ENCODE results near the gene UBE2G1.

The UBE2G1 gene

DNA sequence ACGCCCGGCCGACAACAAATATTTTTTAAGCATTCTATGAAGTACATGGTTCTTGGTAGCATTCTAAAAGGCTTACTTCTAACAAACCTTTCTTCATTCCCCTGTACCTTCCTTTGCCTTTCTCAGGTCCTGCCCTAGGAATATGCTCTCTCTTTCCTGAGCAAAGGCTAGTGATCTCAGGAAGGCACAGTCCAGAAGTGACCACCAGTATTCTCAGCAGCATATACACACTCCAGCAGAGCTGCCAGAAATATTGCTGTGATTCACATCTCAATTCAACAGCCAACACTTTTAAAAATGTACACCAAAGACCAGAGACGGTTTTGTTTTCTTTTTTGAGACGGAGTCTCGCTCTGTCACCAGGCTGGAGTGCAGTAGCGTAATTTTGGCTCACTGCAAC is 61.3 kb downstream of the UBE2G1 start:
- TF ChIP-seq TAF1 (IDR thresholded peaks at IDR 0.05; ENCODE audit: borderline replicate concordance, insufficient read depth, low read length), result no peak
- no peak for TF ChIP-seq FOXP2 (optimal IDR thresholded peaks at IDR 0.05; ENCODE audit: borderline replicate concordance, extremely low read depth, extremely low read length, insufficient read depth)
- no peak for TF ChIP-seq POLR2AphosphoS5 (IDR thresholded peaks at IDR 0.05; ENCODE audit: low read depth, low read length)
- TF ChIP-seq, protein P1, sequence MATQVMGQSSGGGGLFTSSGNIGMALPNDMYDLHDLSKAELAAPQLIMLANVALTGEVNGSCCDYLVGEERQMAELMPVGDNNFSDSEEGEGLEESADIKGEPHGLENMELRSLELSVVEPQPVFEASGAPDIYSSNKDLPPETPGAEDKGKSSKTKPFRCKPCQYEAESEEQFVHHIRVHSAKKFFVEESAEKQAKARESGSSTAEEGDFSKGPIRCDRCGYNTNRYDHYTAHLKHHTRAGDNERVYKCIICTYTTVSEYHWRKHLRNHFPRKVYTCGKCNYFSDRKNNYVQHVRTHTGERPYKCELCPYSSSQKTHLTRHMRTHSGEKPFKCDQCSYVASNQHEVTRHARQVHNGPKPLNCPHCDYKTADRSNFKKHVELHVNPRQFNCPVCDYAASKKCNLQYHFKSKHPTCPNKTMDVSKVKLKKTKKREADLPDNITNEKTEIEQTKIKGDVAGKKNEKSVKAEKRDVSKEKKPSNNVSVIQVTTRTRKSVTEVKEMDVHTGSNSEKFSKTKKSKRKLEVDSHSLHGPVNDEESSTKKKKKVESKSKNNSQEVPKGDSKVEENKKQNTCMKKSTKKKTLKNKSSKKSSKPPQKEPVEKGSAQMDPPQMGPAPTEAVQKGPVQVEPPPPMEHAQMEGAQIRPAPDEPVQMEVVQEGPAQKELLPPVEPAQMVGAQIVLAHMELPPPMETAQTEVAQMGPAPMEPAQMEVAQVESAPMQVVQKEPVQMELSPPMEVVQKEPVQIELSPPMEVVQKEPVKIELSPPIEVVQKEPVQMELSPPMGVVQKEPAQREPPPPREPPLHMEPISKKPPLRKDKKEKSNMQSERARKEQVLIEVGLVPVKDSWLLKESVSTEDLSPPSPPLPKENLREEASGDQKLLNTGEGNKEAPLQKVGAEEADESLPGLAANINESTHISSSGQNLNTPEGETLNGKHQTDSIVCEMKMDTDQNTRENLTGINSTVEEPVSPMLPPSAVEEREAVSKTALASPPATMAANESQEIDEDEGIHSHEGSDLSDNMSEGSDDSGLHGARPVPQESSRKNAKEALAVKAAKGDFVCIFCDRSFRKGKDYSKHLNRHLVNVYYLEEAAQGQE (IDR thresholded peaks at IDR 0.05; ENCODE audit: insufficient read depth in 1 of 2, low read depth in 2 of 2, low read length in 2 of 2), result no peak
- TF ChIP-seq SIN3A (IDR thresholded peaks at IDR 0.05; ENCODE audit: borderline replicate concordance, insufficient read depth, low read length), result no peak

DNA sequence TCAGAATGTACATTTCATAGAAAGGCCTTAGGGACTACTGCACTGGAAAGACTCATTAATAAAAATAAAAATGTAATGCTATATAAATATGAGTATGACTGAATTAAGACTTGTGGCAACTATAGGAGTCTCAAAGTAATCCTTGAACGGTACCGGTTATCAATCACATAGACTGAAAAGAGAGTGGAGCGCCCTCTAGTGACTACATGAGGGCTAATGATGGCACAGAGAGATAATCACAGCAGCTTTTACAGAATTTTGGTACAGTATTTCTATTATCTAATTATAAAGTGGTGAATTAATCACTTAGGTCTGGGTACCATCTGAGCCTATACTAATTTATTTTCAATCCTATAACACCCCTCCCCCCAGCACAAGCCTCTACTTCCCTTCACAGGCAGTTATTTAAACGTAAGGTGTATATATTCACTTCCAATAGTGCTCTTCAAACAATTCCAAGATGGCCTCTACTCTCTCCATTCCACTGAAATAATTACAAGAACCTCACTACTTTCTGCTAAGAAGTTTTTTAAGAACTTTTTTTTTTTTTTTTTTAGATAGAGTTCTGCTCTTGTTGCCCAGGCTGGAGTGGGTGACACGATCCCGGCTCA is 62.0 kb downstream of the UBE2G1 start:
- TF ChIP-seq POLR2AphosphoS5 (IDR thresholded peaks at IDR 0.05; ENCODE audit: low read depth, low read length) (no peak), SIN3A (IDR thresholded peaks at IDR 0.05; ENCODE audit: borderline replicate concordance, insufficient read depth, low read length) (no peak), TAF1 (IDR thresholded peaks at IDR 0.05; ENCODE audit: borderline replicate concordance, insufficient read depth, low read length) (no peak), FOXP2 (optimal IDR thresholded peaks at IDR 0.05; ENCODE audit: borderline replicate concordance, extremely low read depth, extremely low read length, insufficient read depth) (no peak)
- TF ChIP-seq, protein P1 (IDR thresholded peaks at IDR 0.05; ENCODE audit: insufficient read depth in 1 of 2, low read depth in 2 of 2, low read length in 2 of 2), result no peak

DNA sequence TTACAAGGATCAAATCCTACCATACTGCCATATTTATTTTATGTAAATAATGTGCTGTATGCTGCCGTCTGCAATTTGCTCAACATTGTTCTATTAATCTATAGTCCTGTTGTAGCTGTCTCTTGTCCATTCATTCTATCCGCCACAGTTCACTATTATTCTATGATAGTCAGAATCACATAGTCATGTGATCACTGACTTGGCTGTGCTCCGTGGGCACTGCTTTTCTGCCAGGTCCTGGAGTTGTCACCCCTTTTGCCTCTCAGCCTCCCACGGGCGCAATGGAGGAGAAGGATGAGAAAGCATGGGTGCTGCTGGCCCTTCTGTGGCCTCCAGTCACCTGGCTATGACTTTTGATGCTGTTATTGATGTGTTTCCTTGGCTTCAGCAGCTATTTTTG is 65.4 kb downstream of the UBE2G1 start:
- TF ChIP-seq POLR2AphosphoS5 (IDR thresholded peaks at IDR 0.05; ENCODE audit: low read depth, low read length), result no peak
- TF ChIP-seq, protein P1 (IDR thresholded peaks at IDR 0.05; ENCODE audit: insufficient read depth in 1 of 2, low read depth in 2 of 2, low read length in 2 of 2), result no peak
- no peak for TF ChIP-seq TAF1 (IDR thresholded peaks at IDR 0.05; ENCODE audit: borderline replicate concordance, insufficient read depth, low read length)
- TF ChIP-seq FOXP2 (optimal IDR thresholded peaks at IDR 0.05; ENCODE audit: borderline replicate concordance, extremely low read depth, extremely low read length, insufficient read depth), result no peak
- no peak for TF ChIP-seq SIN3A (IDR thresholded peaks at IDR 0.05; ENCODE audit: borderline replicate concordance, insufficient read depth, low read length)

DNA sequence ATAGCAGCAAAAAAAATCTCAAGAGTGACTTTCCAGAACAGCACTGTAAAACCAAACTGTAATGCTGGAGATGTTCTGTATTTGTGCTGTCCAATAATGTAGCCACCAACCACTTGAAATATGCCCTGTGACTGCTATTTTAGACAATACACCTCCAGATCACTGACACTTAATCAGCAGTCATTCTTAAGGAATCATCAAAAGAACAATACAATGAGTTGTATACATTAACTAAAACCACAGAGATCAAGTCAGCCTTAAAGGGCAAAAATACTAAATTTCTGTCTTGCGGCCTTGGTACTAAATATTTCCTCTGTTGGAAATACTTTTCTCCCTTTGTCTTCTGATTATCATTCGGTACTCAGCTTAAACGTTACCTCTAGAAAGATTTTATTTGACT is 69.1 kb downstream of the UBE2G1 start:
- no peak for TF ChIP-seq FOXP2 (optimal IDR thresholded peaks at IDR 0.05; ENCODE audit: borderline replicate concordance, extremely low read depth, extremely low read length, insufficient read depth)
- no peak for TF ChIP-seq POLR2AphosphoS5 (IDR thresholded peaks at IDR 0.05; ENCODE audit: low read depth, low read length)
- TF ChIP-seq, protein P1 (IDR thresholded peaks at IDR 0.05; ENCODE audit: insufficient read depth in 1 of 2, low read depth in 2 of 2, low read length in 2 of 2), result no peak
- TF ChIP-seq TAF1 (IDR thresholded peaks at IDR 0.05; ENCODE audit: borderline replicate concordance, insufficient read depth, low read length), result no peak
- no peak for TF ChIP-seq SIN3A (IDR thresholded peaks at IDR 0.05; ENCODE audit: borderline replicate concordance, insufficient read depth, low read length)
